Measurements from ENCODE around the gene MESD. TPM values are rescaled to one million over a fixed set of nuclear protein-coding genes. Genes with fewer than 3 reads are reported as not detected.
A peak's percentile ranks its signal among the peaks of the same experiment; 100 is the strongest.

Gene MESD
- total RNA-seq, 1 experiment from 2014 or later: 55.4 TPM

DNA sequence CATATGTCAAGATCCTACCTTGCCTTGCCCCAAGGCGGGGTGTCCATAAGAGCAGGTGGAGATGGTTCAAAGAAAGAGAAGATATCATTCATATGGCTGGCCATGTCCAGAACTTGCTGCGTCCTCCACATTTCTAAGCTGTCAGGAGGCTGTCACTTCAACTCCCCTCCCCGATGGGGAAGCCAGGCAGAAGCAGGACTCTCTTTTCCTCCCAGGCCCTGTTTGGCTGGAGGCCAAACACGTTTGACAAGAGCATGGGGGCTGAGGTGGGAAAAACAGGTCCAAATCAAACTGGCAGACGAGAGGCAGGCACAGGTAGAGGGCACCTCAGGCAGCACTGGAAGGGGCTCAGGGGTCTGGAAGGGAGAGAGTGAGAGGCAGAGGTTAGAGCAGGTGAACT, 37.7 kb downstream of the MESD start:
- DNase-seq (ENCODE audit: low read depth, low spot score): no peak
- in situ Hi-C loops (cut with HindIII; ENCODE audit: low pct_unique_long_range_greater_than_20kb, low sequenced_read_pairs): no loop called here

DNA sequence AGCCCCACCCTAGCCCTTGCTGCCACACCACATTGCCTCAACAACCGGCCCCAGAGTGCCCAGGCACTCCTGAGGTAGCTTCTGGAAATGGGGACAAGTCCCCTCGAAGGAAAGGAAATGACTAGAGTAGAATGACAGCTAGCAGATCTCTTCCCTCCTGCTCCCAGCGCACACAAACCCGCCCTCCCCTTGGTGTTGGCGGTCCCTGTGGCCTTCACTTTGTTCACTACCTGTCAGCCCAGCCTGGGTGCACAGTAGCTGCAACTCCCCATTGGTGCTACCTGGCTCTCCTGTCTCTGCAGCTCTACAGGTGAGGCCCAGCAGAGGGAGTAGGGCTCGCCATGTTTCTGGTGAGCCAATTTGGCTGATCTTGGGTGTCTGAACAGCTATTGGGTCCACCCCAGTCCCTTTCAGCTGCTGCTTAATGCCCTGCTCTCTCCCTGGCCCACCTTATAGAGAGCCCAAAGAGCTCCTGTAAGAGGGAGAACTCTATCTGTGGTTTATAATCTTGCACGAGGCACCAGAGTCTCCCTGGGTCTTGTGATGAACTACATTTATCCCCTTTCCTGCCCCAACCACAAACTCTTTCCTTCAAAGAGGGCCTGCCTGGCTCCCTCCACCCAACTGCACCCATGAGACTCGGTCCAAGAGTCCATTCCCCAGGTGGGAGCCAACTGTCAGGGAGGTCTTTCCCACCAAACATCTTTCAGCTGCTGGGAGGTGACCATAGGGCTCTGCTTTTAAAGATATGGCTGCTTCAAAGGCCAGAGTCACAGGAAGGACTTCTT, 39.1 kb downstream of the MESD start:
- in situ Hi-C loops (cut with HindIII; ENCODE audit: low pct_unique_long_range_greater_than_20kb, low sequenced_read_pairs): no loop called here
- DNase-seq (ENCODE audit: low read depth, low spot score): no peak

DNA sequence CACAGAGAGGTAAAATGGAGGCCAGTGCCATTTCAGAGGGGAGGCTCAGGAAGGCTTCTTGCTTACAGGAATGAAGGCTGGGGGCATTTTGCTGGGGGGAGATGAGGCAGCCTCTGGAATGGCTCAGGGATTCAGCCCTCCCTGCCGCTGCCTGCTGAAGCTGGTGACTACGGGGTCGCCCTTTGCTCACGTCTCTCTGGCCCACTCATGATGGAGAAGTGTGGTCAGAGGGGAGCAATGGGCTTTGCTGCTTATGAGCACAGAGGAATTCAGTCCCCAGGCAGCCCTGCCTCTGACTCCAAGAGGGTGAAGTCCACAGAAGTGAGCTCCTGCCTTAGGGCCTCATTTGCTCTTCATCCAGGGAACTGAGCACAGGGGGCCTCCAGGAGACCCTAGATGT, 39.9 kb downstream of the MESD start:
- in situ Hi-C loops (cut with HindIII; ENCODE audit: low pct_unique_long_range_greater_than_20kb, low sequenced_read_pairs): no loop called here
- no peak for DNase-seq (ENCODE audit: low read depth, low spot score)

DNA sequence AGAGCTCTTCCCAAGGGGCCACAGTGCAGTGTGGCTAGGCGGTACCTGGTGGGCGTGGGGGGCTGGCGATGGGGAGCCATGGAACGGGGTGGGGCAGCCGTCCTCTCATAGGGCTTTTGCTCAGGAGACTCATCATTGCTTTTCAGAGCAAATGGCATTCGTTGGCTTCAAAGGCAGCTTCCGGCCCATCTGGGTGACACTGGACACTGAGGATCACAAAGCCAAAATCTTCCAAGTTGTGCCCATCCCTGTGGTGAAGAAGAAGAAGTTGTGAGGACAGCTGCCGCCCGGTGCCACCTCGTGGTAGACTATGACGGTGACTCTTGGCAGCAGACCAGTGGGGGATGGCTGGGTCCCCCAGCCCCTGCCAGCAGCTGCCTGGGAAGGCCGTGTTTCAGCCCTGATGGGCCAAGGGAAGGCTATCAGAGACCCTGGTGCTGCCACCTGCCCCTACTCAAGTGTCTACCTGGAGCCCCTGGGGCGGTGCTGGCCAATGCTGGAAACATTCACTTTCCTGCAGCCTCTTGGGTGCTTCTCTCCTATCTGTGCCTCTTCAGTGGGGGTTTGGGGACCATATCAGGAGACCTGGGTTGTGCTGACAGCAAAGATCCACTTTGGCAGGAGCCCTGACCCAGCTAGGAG, 40.8 kb downstream of the MESD start:
- DNase-seq (ENCODE audit: low read depth, low spot score): no peak
- in situ Hi-C loops (cut with HindIII; ENCODE audit: low pct_unique_long_range_greater_than_20kb, low sequenced_read_pairs): no loop called here

DNA sequence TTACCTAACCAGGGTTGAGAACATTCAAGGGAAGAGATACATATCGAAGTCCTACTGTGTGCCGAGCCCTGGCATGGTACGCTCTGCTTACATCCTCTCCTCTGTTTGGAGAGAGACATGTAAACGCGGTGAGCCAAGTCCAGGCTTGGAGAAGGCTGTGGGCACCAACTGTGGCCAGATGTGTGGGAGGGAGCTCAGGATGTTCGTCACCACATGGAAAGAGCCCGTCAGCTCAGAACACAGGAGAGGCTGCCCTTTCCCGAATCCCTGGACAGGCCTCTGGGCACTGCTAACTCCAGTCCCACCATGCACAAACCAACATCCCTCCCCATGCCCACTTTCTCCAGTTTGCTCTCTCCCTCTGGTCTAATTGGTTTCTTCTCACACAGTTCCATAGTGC, 43.0 kb downstream of the MESD start:
- in situ Hi-C loops (cut with HindIII; ENCODE audit: low pct_unique_long_range_greater_than_20kb, low sequenced_read_pairs): no loop called here
- DNase-seq (ENCODE audit: low read depth, low spot score): no peak

DNA sequence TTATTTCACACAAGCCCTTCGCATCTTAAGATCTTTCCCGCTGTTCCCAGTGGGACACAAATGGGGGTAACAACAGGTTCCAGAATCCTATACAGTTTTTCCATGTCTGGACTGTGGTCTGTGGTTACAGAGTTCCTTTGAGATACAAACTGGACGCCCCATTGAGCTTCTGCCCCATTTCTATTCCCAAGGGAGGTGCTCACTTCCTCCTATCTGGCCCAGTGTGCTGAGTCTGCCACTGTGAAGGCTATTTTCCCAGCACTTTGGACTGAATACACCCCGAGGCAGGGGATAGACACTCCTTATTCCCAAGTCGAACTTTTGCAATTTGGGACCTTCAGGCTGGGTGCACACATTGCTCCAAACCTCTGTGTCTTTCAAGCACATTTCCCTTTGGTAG, 44.0 kb downstream of the MESD start:
- no peak for DNase-seq (ENCODE audit: low read depth, low spot score)
- in situ Hi-C loops (cut with HindIII; ENCODE audit: low pct_unique_long_range_greater_than_20kb, low sequenced_read_pairs): no loop called here

DNA sequence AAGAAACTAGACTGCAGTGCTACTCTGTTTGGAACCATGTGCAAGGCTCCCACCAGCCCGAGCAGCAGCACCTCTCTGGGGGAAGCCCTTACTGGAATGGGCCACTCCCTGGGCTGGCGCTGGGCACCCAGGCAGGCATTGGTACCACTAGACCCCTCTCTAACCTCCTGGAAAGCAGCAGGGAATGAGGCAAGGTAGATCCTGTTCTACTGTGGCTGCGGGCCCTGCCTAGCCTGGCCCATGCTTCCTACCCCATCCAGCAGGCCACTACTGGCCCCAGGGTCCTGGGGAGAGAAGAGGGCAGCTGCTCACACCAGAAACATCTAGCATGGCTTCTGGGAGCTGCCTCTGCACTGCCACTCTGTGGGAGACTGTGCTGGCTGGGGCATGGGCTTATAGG, 44.8 kb downstream of the MESD start:
- in situ Hi-C loops (cut with HindIII; ENCODE audit: low pct_unique_long_range_greater_than_20kb, low sequenced_read_pairs): no loop called here
- DNase-seq (ENCODE audit: low read depth, low spot score): no peak

DNA sequence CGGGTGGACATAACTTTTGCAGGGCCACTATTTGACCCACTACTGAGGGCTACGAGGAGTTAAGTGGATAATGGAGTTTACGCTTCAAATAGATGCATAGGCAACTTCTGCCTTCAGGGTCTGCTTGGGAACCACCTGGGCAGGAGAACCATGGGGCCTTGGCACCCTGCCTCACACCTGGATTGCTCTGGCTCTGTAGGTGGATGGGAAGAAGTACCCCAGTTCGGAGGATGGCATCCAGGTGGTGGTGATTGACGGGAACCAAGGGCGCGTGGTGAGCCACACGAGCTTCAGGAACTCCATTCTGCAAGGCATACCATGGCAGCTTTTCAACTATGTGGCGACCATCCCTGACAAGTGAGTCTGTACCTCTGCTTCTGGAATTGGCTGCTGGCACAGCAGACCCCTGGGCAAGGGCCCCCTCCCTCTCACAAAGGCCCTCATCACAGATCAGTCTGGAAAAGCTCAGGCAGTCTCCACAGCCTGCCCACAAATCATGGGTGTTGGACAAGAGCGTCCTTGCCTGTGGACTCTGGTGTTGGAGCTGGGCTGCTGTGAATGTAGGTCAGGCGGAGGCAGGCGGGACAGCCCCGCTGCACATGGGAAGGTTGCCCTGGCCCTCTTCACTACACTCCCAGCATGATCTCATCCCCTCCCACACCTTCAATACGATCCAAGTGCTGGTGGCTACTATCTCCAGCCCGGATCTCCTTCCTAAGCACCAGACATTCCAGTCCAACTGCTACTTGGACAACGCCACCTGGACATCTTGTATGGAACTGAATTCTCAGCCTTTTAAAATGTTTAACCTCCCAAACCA, 46.7 kb downstream of the MESD start:
- DNase-seq (ENCODE audit: low read depth, low spot score): no peak
- in situ Hi-C loops (cut with HindIII; ENCODE audit: low pct_unique_long_range_greater_than_20kb, low sequenced_read_pairs): no loop called here

DNA sequence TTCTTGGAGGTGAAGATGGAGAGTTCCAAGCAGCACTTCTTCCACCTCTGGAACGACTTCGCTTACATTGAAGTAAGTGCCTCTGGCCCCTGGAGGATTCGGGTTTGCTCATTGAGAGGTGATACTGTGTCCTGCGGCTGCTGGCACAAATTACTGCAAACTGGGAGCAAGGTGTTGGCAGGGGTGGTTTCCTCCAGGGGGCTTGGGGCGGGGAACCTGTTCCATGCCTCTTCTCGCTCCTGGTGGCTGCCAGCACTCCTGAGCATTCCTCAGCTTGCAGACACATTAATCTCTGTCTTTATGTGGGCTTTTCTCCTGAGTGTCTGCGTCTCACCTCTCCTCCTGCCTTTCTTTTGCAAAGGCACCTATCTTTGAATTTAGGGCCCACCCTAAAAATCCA, 47.4 kb downstream of the MESD start:
- in situ Hi-C loops (cut with HindIII; ENCODE audit: low pct_unique_long_range_greater_than_20kb, low sequenced_read_pairs): no loop called here

DNA sequence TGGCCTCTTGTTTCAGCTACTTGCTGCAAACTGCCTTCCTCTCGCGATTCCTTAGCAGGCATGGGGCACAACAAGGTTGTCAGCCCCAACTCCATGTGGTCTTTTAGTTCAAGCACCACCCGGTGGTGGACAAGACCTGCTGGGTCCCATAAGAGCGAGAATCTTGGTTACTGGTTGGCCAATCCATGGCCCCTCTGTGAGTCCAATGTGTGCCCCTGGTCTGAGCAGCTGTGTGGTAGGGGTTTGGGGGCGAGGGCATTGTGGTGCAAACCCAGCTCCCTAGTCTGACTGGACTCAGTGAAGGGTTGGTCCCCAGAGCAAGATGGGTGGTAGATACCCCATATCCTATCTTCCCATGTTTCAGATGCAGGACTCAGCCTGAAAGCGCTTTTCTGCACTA, 48.8 kb downstream of the MESD start:
- in situ Hi-C loops (cut with HindIII; ENCODE audit: low pct_unique_long_range_greater_than_20kb, low sequenced_read_pairs): no loop called here
- no peak for DNase-seq (ENCODE audit: low read depth, low spot score)

More for the DNA sequence above, 47.4 kb downstream of the MESD start:
- DNase-seq (ENCODE audit: low read depth, low spot score): no peak

DNA sequence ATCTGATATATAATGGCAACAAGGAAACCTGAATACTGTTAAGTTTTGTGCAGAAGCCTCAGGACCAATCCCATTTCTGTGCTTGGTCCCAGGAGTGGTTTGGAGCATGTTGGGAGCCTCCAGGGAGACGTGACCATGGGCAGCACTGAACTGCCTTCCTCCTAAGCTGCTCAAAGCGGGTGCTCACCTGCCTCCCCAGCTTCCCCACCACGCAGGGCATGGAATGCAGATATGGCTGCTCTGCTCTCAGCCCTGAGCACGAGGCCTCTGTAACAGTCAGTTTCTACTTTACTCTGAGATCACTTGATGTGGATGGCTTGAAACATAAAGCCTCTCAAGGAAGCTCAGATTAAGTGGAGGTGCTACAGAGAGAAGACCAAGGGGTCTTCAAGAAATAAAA, 49.3 kb downstream of the MESD start:
- in situ Hi-C loops (cut with HindIII; ENCODE audit: low pct_unique_long_range_greater_than_20kb, low sequenced_read_pairs): no loop called here
- no peak for DNase-seq (ENCODE audit: low read depth, low spot score)

DNA sequence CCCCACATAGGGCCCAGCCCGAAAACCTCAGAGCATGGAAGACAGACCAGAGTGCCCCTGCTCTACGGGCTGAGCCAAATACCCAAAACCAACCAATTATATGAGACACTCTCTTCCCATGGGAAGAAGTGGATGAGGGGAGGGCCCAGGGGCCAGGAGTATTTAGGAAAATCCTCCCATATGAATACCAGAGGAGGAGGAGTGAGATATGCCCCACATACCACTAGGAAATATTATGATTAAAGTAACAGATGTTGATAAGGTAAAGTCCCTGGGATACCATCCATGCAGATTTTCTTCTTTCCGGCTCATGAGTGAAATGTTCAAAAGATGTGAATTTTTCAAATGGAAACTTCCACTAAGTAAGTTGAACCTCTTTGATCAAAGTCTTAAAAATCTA, 50.4 kb downstream of the MESD start:
- in situ Hi-C loops (cut with HindIII; ENCODE audit: low pct_unique_long_range_greater_than_20kb, low sequenced_read_pairs): no loop called here
- no peak for DNase-seq (ENCODE audit: low read depth, low spot score)

DNA sequence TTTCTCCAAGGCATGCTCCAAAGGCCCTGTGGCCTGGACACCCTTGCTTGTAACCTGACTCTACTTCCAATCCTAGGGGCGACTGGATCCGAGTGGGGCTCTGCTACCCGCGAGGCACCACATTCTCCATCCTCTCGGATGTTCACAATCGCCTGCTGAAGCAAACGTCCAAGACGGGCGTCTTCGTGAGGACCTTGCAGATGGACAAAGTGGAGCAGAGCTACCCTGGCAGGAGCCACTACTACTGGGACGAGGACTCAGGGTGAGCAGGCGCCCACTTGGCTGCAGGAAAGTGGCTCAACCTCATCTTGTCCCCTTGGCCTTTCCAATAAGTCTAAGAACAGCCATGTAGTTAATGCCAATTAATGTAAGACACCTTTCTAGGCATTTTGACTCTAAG, 51.9 kb downstream of the MESD start:
- DNase-seq (ENCODE audit: low read depth, low spot score): no peak
- in situ Hi-C loops (cut with HindIII; ENCODE audit: low pct_unique_long_range_greater_than_20kb, low sequenced_read_pairs): no loop called here

DNA sequence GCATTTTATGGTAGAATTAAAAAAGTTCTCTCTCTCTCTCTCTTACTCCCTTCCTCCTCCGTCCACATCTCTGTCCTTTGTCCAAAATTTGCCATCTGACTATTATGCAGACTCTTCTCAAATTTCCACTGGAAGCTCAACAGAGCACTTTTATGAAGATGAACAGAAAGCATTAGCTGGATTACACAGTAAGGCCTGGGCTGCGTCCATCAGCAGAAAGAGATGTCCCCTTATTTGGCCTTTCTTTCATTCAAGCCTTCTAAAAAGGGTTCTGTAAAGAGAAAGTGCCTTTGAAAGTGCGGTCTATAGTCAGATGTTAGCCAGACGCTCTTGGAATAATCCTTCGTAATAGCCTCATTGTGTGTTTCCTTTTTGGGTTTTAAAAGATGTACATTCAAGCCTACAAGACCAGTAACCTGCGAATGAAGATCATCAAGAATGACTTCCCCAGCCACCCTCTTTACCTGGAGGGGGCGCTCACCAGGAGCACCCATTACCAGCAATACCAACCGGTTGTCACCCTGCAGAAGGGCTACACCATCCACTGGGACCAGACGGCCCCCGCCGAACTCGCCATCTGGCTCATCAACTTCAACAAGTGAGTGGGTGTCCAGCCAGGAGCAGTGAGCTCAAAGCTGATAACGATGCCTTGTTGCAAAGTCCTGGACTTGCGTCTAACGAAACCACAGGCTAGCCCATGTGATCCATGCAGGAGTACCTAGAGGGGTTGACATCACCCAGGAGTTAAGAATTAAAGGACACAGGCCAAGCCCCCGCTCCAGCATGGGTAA, 53.1 kb downstream of the MESD start:
- in situ Hi-C loops (cut with HindIII; ENCODE audit: low pct_unique_long_range_greater_than_20kb, low sequenced_read_pairs): no loop called here

DNA sequence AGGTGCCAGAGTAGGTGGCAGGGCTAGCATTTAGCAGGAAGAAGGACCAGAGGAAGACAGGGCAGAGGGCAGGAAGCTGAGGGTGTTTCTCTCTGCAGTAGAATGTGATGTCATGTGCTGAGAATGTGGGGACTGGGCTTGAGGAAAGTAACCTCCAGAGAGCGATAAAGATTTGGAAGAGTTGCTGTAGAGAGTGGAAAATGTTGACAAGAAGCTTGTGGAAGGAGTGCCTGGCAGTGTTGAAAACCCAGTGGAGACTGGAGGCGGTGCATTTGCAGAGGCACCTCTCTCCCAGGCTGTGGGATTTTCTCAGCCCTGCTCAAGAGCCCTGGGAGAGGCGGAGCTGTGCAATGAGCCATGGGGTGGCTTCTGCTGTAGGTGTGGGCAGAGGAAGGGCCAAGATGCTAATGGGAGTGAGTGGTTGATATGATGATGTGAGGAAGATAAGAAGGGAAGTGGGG, 54.8 kb downstream of the MESD start:
- DNase-seq (ENCODE audit: low read depth, low spot score): peak; percentile 4
- in situ Hi-C loops (cut with HindIII; ENCODE audit: low pct_unique_long_range_greater_than_20kb, low sequenced_read_pairs): no loop called here

More for the DNA sequence above, 53.1 kb downstream of the MESD start:
- peak; percentile 59 for DNase-seq (ENCODE audit: low read depth, low spot score)

DNA sequence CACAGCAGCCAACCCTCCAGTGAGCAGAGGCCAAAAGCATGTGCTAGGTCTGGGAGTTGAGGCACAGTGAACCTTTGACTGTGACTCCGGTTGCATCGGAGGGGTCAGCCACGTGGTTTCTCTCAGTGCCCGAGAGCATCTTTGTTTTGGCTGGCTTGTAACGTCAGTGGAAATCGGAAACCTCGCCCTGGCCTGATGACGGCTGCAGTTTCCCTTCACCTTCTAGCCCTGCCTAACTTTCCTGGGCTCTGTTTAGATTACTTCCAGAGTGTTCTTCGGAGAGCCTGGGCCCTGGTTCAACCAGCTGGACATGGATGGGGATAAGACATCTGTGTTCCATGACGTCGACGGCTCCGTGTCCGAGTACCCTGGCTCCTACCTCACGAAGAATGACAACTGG, 56.6 kb downstream of the MESD start:
- no peak for DNase-seq (ENCODE audit: low read depth, low spot score)
- in situ Hi-C loops (cut with HindIII; ENCODE audit: low pct_unique_long_range_greater_than_20kb, low sequenced_read_pairs): no loop called here

DNA sequence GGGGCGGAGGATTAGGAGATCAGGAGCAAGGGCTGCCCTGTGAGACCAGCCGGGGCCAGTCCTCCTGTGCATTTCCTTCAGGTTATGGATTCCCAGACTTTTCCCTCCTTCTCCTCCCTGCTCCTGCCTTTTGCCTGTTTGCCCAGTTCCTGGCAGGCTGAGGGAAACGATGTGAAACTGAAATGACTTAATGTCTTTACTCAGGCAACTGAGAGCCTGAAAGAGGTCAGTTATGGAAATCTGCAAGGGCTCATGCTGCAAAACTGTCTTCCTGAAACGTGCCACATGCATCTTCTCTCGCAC, 57.2 kb downstream of the MESD start:
- DNase-seq (ENCODE audit: low read depth, low spot score): no peak
- in situ Hi-C loops (cut with HindIII; ENCODE audit: low pct_unique_long_range_greater_than_20kb, low sequenced_read_pairs): no loop called here
